ENCODE measurements around the gene HHAT.
A peak's percentile ranks its signal among the peaks of the same experiment; 100 is the strongest.

The HHAT gene

DNA sequence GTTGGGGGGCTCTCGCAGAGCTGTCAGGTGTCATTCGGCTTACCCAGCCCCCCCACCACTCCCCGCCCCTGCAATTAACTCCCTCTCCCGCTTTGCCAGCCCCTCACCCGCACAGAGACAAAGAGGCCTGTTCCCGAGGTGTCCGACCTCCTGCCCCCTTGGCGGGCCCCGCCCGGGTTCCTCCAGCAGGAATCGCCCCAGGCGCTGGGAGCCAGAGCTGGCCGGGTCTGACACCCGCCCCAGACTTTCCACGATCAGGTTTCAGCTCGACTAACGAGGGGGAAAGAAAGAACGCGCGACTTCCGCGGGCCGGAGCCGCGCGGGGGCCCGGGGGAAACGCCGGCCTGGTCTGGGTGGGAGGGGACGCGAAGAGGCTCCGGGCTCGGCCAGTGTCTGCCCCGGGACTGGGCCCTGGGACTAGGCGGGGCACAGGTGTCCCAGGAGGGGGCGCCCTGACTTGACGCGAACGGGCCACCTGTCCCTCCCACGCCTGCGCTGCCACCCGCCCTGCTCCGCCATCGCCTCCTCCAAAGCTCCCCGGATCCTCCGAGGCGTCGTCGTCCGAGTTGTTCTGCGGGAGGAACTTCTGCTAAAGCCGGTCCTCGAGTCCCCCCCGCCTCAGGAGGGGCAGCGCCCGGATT, 36.4 kb upstream of the HHAT start:
- DNase-seq (ENCODE audit: low read depth): no peak
- TF ChIP-seq CTCF (IDR thresholded peaks at IDR 0.05; ENCODE audit: control insufficient read depth, insufficient read depth, low read depth, low read length, missing control alignments): peak; percentile 23
- H3K4me3 ChIP-seq (ENCODE audit: control insufficient read depth, low read depth, low read length): peak overlapping the region; percentile 37

GRCh38 chr1:210293171-210293607, 35.5 kb upstream of the HHAT start:
- TF ChIP-seq CTCF (IDR thresholded peaks at IDR 0.05; ENCODE audit: control insufficient read depth, insufficient read depth, low read depth, low read length, missing control alignments): no peak
- H3K4me3 ChIP-seq (ENCODE audit: control insufficient read depth, low read depth, low read length): peak overlapping the region; percentile 37
- DNase-seq (ENCODE audit: low read depth): peak; percentile 79

DNA sequence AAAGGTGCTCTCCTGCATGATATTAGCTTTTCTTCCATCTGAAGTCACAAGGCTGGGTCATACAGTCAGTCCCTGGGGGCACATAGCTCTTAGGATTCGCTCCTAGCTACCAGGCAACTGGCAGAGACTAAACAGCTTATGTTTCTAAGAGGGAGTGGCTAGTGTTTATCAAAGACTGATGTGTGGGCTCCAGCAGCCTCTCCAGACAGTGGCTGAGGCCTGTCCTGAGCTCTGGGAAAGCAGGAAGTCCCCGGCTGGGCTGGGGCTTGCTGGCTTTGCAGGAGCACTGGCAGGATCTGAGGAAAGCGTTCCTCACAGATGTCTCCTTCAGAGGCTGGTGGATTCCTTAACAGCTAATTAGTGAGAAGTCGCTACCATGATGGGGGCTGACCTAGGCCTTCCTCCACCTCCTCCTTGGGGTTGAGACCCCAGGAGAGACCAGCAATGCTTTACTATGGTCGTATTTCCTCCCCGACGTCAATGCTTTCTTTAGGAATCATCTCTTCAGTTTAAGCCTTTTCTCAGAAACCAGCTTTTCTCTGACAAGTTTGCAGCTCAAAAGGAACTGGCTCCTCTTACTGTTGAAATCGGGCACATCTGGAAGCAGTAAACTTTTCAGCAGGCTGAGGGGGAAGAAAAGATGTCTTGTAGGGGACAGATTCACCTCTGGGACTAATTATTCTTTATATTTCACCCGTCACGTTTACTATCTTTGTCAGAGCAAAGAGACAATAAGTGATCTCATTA, 33.5 kb upstream of the HHAT start:
- no peak overlapping the region for H3K4me3 ChIP-seq (ENCODE audit: control insufficient read depth, low read depth, low read length)
- TF ChIP-seq CTCF (IDR thresholded peaks at IDR 0.05; ENCODE audit: control insufficient read depth, insufficient read depth, low read depth, low read length, missing control alignments): no peak
- no peak for DNase-seq (ENCODE audit: low read depth)

DNA sequence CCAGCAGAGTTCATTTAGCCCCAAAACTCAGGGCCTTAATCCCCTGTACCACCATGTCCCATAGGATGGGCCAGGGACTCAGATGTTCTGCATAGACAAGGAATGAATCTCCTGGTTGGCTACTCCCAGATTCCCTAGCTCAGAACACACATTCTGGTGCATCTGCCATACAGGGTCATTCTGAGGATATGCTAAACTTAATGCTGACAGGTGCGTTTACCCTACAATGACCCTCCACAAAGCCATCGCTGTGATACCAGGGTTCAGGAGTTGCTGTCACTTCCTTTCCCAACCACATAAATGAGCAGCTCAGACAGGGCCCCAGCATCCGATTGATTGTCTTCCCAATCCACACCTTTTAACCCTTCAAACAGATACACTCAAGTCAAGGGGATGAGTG, 32.0 kb upstream of the HHAT start:
- no peak for DNase-seq (ENCODE audit: low read depth)
- no peak overlapping the region for H3K4me3 ChIP-seq (ENCODE audit: control insufficient read depth, low read depth, low read length)
- no peak for TF ChIP-seq CTCF (IDR thresholded peaks at IDR 0.05; ENCODE audit: control insufficient read depth, insufficient read depth, low read depth, low read length, missing control alignments)

DNA sequence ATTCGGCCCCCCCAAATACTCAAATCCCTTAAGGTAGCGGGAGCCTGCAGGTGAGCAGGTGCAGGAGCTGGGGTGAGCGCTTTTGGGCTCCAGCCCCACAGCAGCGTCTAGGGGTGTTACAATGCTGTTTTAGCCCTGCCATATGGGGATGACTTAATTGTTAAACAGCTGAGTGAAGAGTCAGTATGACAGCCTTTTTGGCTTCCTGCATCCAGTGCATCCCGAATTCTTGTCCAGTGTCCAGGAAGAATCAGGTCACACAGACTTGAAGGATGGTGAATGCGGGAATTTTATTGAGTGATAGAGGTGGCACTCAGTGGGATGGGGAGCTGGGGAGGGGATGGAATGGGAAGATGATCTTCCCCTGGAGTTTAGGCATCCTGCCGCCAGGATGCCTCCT, 30.4 kb upstream of the HHAT start:
- no peak for TF ChIP-seq CTCF (IDR thresholded peaks at IDR 0.05; ENCODE audit: control insufficient read depth, insufficient read depth, low read depth, low read length, missing control alignments)
- no peak overlapping the region for H3K4me3 ChIP-seq (ENCODE audit: control insufficient read depth, low read depth, low read length)
- DNase-seq (ENCODE audit: low read depth): no peak

- TF ChIP-seq CTCF (IDR thresholded peaks at IDR 0.05; ENCODE audit: control insufficient read depth, insufficient read depth, low read depth, low read length, missing control alignments): no peak
- DNase-seq (ENCODE audit: low read depth): peak; percentile 45
- no peak overlapping the region for H3K4me3 ChIP-seq (ENCODE audit: control insufficient read depth, low read depth, low read length)
Observed at GRCh38 chr1:210298936-210299335, 29.8 kb upstream of the HHAT start.

All from AG09309 (cell line).